HPDE6-E6E7 (cell line): Measurements from ENCODE around the gene GPANK1.

Experiments
- DNase-seq: peaks from one replicate; pipeline ENCODE4 v3.0.0; 2011; ENCODE audit warnings: missing footprints; ENCODE audit errors: extremely low spot score

GPANK1 gene

GRCh38 chr6:31617010-31617409 lies 47.8 kb downstream of the GPANK1 start:
- DNase-seq = no peak

GRCh38 chr6:31615748-31616147 lies 49.0 kb downstream of the GPANK1 start:
- DNase-seq = no peak

GRCh38 chr6:31614684-31615578 lies 49.9 kb downstream of the GPANK1 start, which contains the start of gene AIF1:
AIF1 (plus strand) TSS chr6:31615234; CDS start chr6:31615330, 96 bp downstream.
- DNase-seq = no peak

- DNase-seq = no peak
These were observed 50.6 kb downstream of the GPANK1 start for GRCh38 chr6:31614075-31614619.
